ENCODE data around the gene KRT1.

DNA sequence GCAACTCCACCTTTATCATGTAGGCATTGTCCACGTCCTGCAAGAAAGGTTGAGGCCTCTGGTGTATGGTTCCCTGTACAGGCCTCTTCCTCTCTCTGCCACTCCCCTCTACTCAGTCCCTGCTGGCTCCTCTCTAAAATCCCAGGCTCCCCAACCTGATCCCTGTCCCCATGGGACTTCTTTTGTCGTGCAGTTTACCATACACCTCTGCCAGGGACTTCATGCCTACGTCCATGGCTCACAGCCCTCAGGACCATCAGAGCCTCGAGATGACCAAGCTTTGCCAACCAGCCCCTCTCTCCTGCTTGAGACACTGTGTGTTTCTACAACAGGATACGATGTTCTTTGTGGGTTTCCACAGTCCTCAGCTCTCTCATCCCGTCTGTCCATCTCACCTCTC lies 31.1 kb downstream of the KRT1 start:
- no peak for TF ChIP-seq NFRKB (IDR thresholded peaks at IDR 0.05)
- no peak for TF ChIP-seq BHLHE40 (IDR thresholded peaks at IDR 0.05; ENCODE audit: borderline replicate concordance)
- no peak for TF ChIP-seq FOXK2 (IDR thresholded peaks at IDR 0.05)
- no peak for TF ChIP-seq L3MBTL2 (conservative IDR thresholded peaks at IDR 0.05)
- TF ChIP-seq ZNF384 (IDR thresholded peaks at IDR 0.05): no peak
- TF ChIP-seq TARDBP (IDR thresholded peaks at IDR 0.05): no peak
